ENCODE results near the gene MMP28.

The MMP28 gene

GRCh38 chr17:35788477-35789368, 6.7 kb downstream of the MMP28 start:
- DNase-seq (ENCODE audit: insufficient read length, low spot score) = no peak
- no peak for TF ChIP-seq CTCF (IDR thresholded peaks at IDR 0.05; ENCODE audit: insufficient read depth, missing control alignments)
- FAIRE-seq = no peak

GRCh38 chr17:35786941-35787432, 8.5 kb downstream of the MMP28 start:
- FAIRE-seq (no peak), DNase-seq (ENCODE audit: insufficient read length, low spot score) (no peak)
- no peak for TF ChIP-seq CTCF (IDR thresholded peaks at IDR 0.05; ENCODE audit: insufficient read depth, missing control alignments)

GRCh38 chr17:35784895-35785294, 10.5 kb downstream of the MMP28 start:
- FAIRE-seq (no peak), DNase-seq (ENCODE audit: insufficient read length, low spot score) (no peak)
- no peak for TF ChIP-seq CTCF (IDR thresholded peaks at IDR 0.05; ENCODE audit: insufficient read depth, missing control alignments)

GRCh38 chr17:35780950-35781349, 14.5 kb downstream of the MMP28 start:
- TF ChIP-seq CTCF (IDR thresholded peaks at IDR 0.05; ENCODE audit: insufficient read depth, missing control alignments) = no peak
- no peak for FAIRE-seq
- no peak for DNase-seq (ENCODE audit: insufficient read length, low spot score)

GRCh38 chr17:35778641-35779196, 16.7 kb downstream of the MMP28 start:
- no peak for FAIRE-seq
- TF ChIP-seq CTCF (IDR thresholded peaks at IDR 0.05; ENCODE audit: insufficient read depth, missing control alignments) = no peak
- no peak for DNase-seq (ENCODE audit: insufficient read length, low spot score)

GRCh38 chr17:35775583-35775982, 19.9 kb downstream of the MMP28 start:
- no peak for FAIRE-seq
- TF ChIP-seq CTCF (IDR thresholded peaks at IDR 0.05; ENCODE audit: insufficient read depth, missing control alignments) = no peak
- no peak for DNase-seq (ENCODE audit: insufficient read length, low spot score)

- DNase-seq (ENCODE audit: insufficient read length, low spot score) (no peak), FAIRE-seq (no peak)
- TF ChIP-seq CTCF (IDR thresholded peaks at IDR 0.05; ENCODE audit: insufficient read depth, missing control alignments) = no peak
Measured at GRCh38 chr17:35775039-35775438, 20.4 kb downstream of the MMP28 start.

All from D721Med (cell line).